GM12878 (cell line): ENCODE measurements around the gene RIMS1. TPM values are rescaled to one million over a fixed set of nuclear protein-coding genes. Genes with fewer than 3 reads are reported as not detected.

Experiments
- ATAC-seq: fragments of 200-7000 bp; cut with Tn5 transposase; 3 replicates; pipeline ENCODE4 v1.9.1; 2020; ENCODE audit warnings: mild to moderate bottlenecking, moderate library complexity
- BruUV-seq: library from RNA; stranded (reverse); fragments of 400-500 nt; replicated peaks from 2 replicates; lab custom pipeline; 2021; lab: Mats Ljungman, UMichigan
- CTCF ChIA-PET: fragments of 300-600 bp; sonication (Branson Sonifier 250); formaldehyde crosslinking; extraction: SDS; loops from one replicate; lab custom pipeline; 2021; ENCODE audit warnings: inconsistent platforms; lab: Yijun Ruan, JAX
- POLR2A ChIA-PET: fragments of 350-600 bp; formaldehyde crosslinking; extraction: SDS; loops from one replicate; lab custom pipeline; 2021; ENCODE audit warnings: inconsistent platforms; lab: Charles Lee
- RAD21 ChIA-PET: fragments of 300-600 bp; sonication (Branson Sonifier 250); formaldehyde crosslinking; loops from one replicate; lab custom pipeline; 2023; ENCODE audit warnings: antibody characterized with exemption; ENCODE audit not compliant: unreplicated experiment; lab: Charles Lee
- SMC1A ChIA-PET: fragments of 300-600 bp; sonication (Branson Sonifier 250); formaldehyde crosslinking; loops from one replicate; lab custom pipeline; 2023; ENCODE audit not compliant: unreplicated experiment, uncharacterized antibody; lab: Charles Lee
- DNase-seq: peaks from one replicate; pipeline ENCODE4 v3.0.0-alpha.2; 2011; ENCODE audit warnings: low read depth, low spot score
- FAIRE-seq: peaks from 3 replicates; lab custom pipeline; 2011; peaks lifted over from hg19 to GRCh38; lab: Jason Lieb, UNC
- H2AFZ ChIP-seq: 2 replicates; pipeline ENCODE4 v1.6.0; 2011; ENCODE audit warnings: low read depth, low read length, control low read depth; ENCODE audit not compliant: control insufficient read depth
- H3K27ac ChIP-seq: 2 replicates; pipeline ENCODE4 v1.5.1; 2011; ENCODE audit warnings: control low read depth; ENCODE audit not compliant: control insufficient read depth, insufficient read depth
- H3K27me3 ChIP-seq, 2 experiments: replicated peaks in 1 of 2; 2 replicates each; pipeline versions ENCODE4 v1.6.0 to v1.6.1; 2011; ENCODE audit warnings: low read length in 1 of 2; ENCODE audit not compliant: control insufficient read depth in 2 of 2, insufficient read depth in 2 of 2
- H3K36me3 ChIP-seq, 2 experiments: 2 replicates each; pipeline ENCODE4 v1.5.1; 2011; ENCODE audit warnings: low read length in 1 of 2; ENCODE audit not compliant: control insufficient read depth in 2 of 2, insufficient read depth in 2 of 2
- H3K4me1 ChIP-seq: 2 replicates; pipeline ENCODE4 v1.6.1; 2011; ENCODE audit warnings: mild to moderate bottlenecking, low read length, moderate library complexity, mixed read lengths; ENCODE audit not compliant: control insufficient read depth, insufficient read depth
- H3K4me2 ChIP-seq: 2 replicates; pipeline ENCODE4 v1.6.0; 2011; ENCODE audit warnings: control low read depth; ENCODE audit not compliant: control insufficient read depth, insufficient read depth
- H3K4me3 ChIP-seq: fragments of 200-600 bp; sonication (generic); 2 replicates; pipeline ENCODE4 v1.5.1; 2016
- H3K79me2 ChIP-seq: 2 replicates; pipeline ENCODE4 v1.6.0; 2011; ENCODE audit warnings: low read length; ENCODE audit not compliant: control insufficient read depth, insufficient read depth
- H3K9ac ChIP-seq: 2 replicates; pipeline ENCODE4 v1.8.0; 2011; ENCODE audit warnings: low read length, control low read depth, mixed read lengths; ENCODE audit not compliant: control insufficient read depth, insufficient read depth
- H3K9me3 ChIP-seq: replicated peaks from 3 replicates; pipeline ENCODE4 v1.5.1; 2011; ENCODE audit warnings: mild to moderate bottlenecking, low read length; ENCODE audit not compliant: control insufficient read depth, insufficient read depth
- H4K20me1 ChIP-seq: 2 replicates; pipeline ENCODE4 v1.6.0; 2011; ENCODE audit not compliant: control insufficient read depth, insufficient read depth
- CHD1 ChIP-seq: IDR thresholded peaks from 2 replicates; pipeline ENCODE4 v1.6.1; 2012; ENCODE audit warnings: low read depth, low read length, improper control_type of control experiment
- CREB1 ChIP-seq: IDR thresholded peaks from 2 replicates; pipeline ENCODE4 v1.6.1; 2012; ENCODE audit warnings: low read depth, mild to moderate bottlenecking, inconsistent platforms
- EP300 ChIP-seq, 2 experiments: fragments of 150-350 bp in 1 of 2; IDR thresholded peaks; 2 replicates each; pipeline ENCODE4 v1.6.1; 2011 to 2012; ENCODE audit warnings: low read depth in 2 of 2, low read length in 2 of 2, borderline replicate concordance in 1 of 2, improper control_type of control experiment in 1 of 2, inconsistent platforms in 1 of 2; ENCODE audit not compliant: control insufficient read depth in 1 of 2
- FOXM1 ChIP-seq: IDR thresholded peaks from 2 replicates; pipeline ENCODE4 v1.6.1; 2012; ENCODE audit warnings: low read depth, mild to moderate bottlenecking, inconsistent platforms, low read length, moderate library complexity
- HCFC1 ChIP-seq: fragments of 150-350 bp; IDR thresholded peaks from 2 replicates; pipeline ENCODE4 v1.6.1; 2014; ENCODE audit warnings: low read length
- MXI1 ChIP-seq: fragments of 150-350 bp; IDR thresholded peaks from 2 replicates; pipeline ENCODE4 v1.6.1; 2011; ENCODE audit warnings: low read depth, mild to moderate bottlenecking, inconsistent platforms, low read length, improper control_type of control experiment
- NFXL1 ChIP-seq: fragments of 450-650 bp; IDR thresholded peaks from 2 replicates; pipeline ENCODE4 v1.6.1; 2017; ENCODE audit warnings: antibody characterized with exemption, mild to moderate bottlenecking, borderline replicate concordance
- SMAD1 ChIP-seq: fragments of 450-650 bp; IDR thresholded peaks from 2 replicates; pipeline ENCODE4 v1.6.1; 2018; ENCODE audit warnings: mild to moderate bottlenecking, low read depth; ENCODE audit not compliant: partially characterized antibody
- SP1 ChIP-seq: IDR thresholded peaks from one replicate; pipeline ENCODE4 v1.6.1; 2011; ENCODE audit warnings: low read depth, low read length
- TCF7 ChIP-seq: IDR thresholded peaks from 2 replicates; pipeline ENCODE4 v1.6.1; 2014; ENCODE audit warnings: antibody characterized with exemption, borderline replicate concordance
- YBX1 ChIP-seq: fragments of 450-650 bp; IDR thresholded peaks from 2 replicates; pipeline ENCODE4 v1.6.1; 2016; ENCODE audit warnings: antibody characterized with exemption
- in situ Hi-C: fragments of 300-500 bp; cut with MboI; formaldehyde crosslinking; loops from 9 replicates; pipeline ENCODE4 v1.14.3; 2018; ENCODE audit warnings: mixed read lengths
- intact Hi-C: fragments of 100-400 bp; cut with micrococcal nuclease; formaldehyde crosslinking; loops from one replicate; pipeline ENCODE4 v1.14.2; 2022; ENCODE audit not compliant: unreplicated experiment
- polyA plus RNA-seq, 11 experiments: library from polyadenylated mRNA; depleted of rRNA in 4 of 11; unstranded in 6 of 11; stranded (reverse) in 5 of 11; fragments of >200 nt; fragmentation: Nextera tagmentation in 4 of 11; fragmentation: Illumina TruSeq in 1 of 11; extraction: Ambion mirVana in 4 of 11; extraction: Trizol in 1 of 11; gene quantifications; 1 replicate in 1 of 11; 2 replicates in 10 of 11; pipeline versions ENCODE4 v1.2.1 to v1.2.3, GENCODE V29; 2011 to 2016; ENCODE audit warnings: inconsistent platforms in 2 of 11, missing spikeins in 2 of 11, low read depth in 1 of 11
- total RNA-seq, 4 experiments: library from RNA; depleted of rRNA in 3 of 4; stranded (reverse); fragments of >200 nt in 3 of 4; fragmentation: Illumina TruSeq in 1 of 4; extraction: Trizol in 1 of 4; gene quantifications; 2 replicates each; pipeline versions ENCODE4 v1.2.1 to v1.2.3, GENCODE V29; 2013 to 2021
- TF ChIP-seq, protein P1 (sequence below): fragments of 450-650 bp; IDR thresholded peaks from 2 replicates; pipeline ENCODE4 v1.6.1; 2016; ENCODE audit warnings: mild to moderate bottlenecking
- TF ChIP-seq, protein P2 (sequence below): IDR thresholded peaks from 2 replicates; pipeline ENCODE4 v1.6.1; 2011; ENCODE audit warnings: borderline replicate concordance, low read depth, mild to moderate bottlenecking, moderate library complexity, mixed read lengths, low read length; ENCODE audit not compliant: insufficient read depth; ENCODE audit errors: extremely low read length
- TF ChIP-seq, protein P3 (sequence below): fragments of 450-650 bp; IDR thresholded peaks from 2 replicates; pipeline ENCODE4 v1.6.1; 2017; ENCODE audit warnings: mild to moderate bottlenecking

The RIMS1 gene
- total and polyA plus RNA-seq, 10 of the 15 experiments (the other 5 are each of a cell fraction or from before 2014, with no cell fraction given) = 0.05 to 0.76 (median 0.23) TPM

DNA sequence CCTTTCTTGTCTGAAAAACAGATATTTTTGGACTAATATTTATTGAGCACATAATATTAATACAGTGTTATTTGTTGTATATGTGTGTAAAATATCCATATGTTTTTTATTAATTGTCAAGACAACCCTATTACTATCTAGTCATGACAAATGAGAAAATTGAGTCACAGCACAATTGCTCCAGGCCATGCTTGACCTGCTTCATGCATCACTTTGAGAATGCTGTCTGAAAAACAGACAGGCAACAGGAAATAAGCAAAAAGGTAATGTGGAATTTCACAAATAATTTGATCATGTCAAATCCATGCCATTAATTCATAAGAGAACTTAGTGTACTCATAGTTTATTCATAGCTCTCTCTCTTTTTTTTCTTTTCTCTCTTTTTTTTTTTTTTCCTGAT, 246.5 kb downstream of the RIMS1 start:
- POLR2A ChIA-PET = interaction anchor here (0.7 kb wide), 1 partner anchor 8 kb away, joined by 3 read pairs; no protein-coding TSS in a partner anchor
- no TSS peak for BruUV-seq
- no peaks in the 10 kb centered on the region for H3K36me3 ChIP-seq
- H4K20me1 ChIP-seq = no peaks in the 10 kb centered on the region
- no peak overlapping the region for H2AFZ ChIP-seq
- DNase-seq = no peak
- SMC1A ChIA-PET = no interaction called here
- H3K4me3 ChIP-seq = no peak overlapping the region
- no peak overlapping the region for H3K4me2 ChIP-seq
- H3K9ac ChIP-seq = no peak overlapping the region
- TF ChIP-seq, protein P1, sequence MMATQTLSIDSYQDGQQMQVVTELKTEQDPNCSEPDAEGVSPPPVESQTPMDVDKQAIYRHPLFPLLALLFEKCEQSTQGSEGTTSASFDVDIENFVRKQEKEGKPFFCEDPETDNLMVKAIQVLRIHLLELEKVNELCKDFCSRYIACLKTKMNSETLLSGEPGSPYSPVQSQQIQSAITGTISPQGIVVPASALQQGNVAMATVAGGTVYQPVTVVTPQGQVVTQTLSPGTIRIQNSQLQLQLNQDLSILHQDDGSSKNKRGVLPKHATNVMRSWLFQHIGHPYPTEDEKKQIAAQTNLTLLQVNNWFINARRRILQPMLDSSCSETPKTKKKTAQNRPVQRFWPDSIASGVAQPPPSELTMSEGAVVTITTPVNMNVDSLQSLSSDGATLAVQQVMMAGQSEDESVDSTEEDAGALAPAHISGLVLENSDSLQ = no peak
- TF ChIP-seq YBX1 = no peak
- TF ChIP-seq EP300 (IDR thresholded peaks at IDR 0.05; ENCODE audit: borderline replicate concordance in 1 of 2, control insufficient read depth in 1 of 2, low read depth in 2 of 2, low read length in 2 of 2) = no peak
- no peak for TF ChIP-seq SP1
- no peak for TF ChIP-seq SMAD1
- no peak for TF ChIP-seq TCF7
- no peak for TF ChIP-seq MXI1
- TF ChIP-seq, protein P2, sequence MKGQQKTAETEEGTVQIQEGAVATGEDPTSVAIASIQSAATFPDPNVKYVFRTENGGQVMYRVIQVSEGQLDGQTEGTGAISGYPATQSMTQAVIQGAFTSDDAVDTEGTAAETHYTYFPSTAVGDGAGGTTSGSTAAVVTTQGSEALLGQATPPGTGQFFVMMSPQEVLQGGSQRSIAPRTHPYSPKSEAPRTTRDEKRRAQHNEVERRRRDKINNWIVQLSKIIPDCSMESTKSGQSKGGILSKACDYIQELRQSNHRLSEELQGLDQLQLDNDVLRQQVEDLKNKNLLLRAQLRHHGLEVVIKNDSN = no peak
- no peak for TF ChIP-seq CREB1
- TF ChIP-seq FOXM1 = no peak
- TF ChIP-seq NFXL1 = no peak
- TF ChIP-seq HCFC1 = no peak
- no peak for TF ChIP-seq CHD1
- TF ChIP-seq, protein P3, sequence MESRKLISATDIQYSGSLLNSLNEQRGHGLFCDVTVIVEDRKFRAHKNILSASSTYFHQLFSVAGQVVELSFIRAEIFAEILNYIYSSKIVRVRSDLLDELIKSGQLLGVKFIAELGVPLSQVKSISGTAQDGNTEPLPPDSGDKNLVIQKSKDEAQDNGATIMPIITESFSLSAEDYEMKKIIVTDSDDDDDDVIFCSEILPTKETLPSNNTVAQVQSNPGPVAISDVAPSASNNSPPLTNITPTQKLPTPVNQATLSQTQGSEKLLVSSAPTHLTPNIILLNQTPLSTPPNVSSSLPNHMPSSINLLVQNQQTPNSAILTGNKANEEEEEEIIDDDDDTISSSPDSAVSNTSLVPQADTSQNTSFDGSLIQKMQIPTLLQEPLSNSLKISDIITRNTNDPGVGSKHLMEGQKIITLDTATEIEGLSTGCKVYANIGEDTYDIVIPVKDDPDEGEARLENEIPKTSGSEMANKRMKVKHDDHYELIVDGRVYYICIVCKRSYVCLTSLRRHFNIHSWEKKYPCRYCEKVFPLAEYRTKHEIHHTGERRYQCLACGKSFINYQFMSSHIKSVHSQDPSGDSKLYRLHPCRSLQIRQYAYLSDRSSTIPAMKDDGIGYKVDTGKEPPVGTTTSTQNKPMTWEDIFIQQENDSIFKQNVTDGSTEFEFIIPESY = no peak
- RAD21 ChIA-PET = no interaction called here
- intact Hi-C loops (no loop called here), in situ Hi-C loops (no loop called here)
- H3K9me3 ChIP-seq = no peaks in the 10 kb centered on the region
- H3K79me2 ChIP-seq = no peaks in the 10 kb centered on the region
- CTCF ChIA-PET = no interaction called here
- no peaks in the 10 kb centered on the region for H3K4me1 ChIP-seq
- ATAC-seq = no peak
- no peak overlapping the region for H3K27ac ChIP-seq
- no peak for FAIRE-seq
- no peaks in the 10 kb centered on the region for H3K27me3 ChIP-seq
